ENCODE measurements around the gene RASA3. TPM values are rescaled to one million over a fixed set of nuclear protein-coding genes. Genes with fewer than 3 reads are reported as not detected.

Gene RASA3
- total RNA-seq, 1 experiment from 2014 or later: 0.95 TPM

- Mint-ChIP-seq H3K9me3 (ENCODE audit: unreplicated experiment) (peaks cover 2% of the 10 kb centered on the region), H3K27me3 (ENCODE audit: insufficient read depth, unreplicated experiment) (no peaks in the 10 kb centered on the region), H3K4me3 (ENCODE audit: unreplicated experiment) (no peak overlapping the region), H3K36me3 (ENCODE audit: insufficient read depth, unreplicated experiment) (peaks cover 22% of the 10 kb centered on the region), H3K27ac (ENCODE audit: unreplicated experiment) (no peak overlapping the region), H3K4me1 (ENCODE audit: low read depth, unreplicated experiment) (no peaks in the 10 kb centered on the region)
- POLR2A ChIA-PET: interaction anchor here (0.6 kb wide), 1 partner anchor 53 kb away, joined by 4 read pairs; no protein-coding TSS in a partner anchor
- Histone ChIP-seq H3K9me3 (peaks cover 4% of the 10 kb centered on the region; the same call in 1 of the 2 replicates), H3K36me3 (ENCODE audit: control insufficient read depth, insufficient read depth, low read length) (no peaks in the 10 kb centered on the region), H3K27me3 (replicated peaks; ENCODE audit: control insufficient read depth, insufficient read depth, low read length) (no peaks in the 10 kb centered on the region), H3K4me1 (peaks cover 11% of the 10 kb centered on the region), H3K4me3 (ENCODE audit: low read depth, low read length) (no peak overlapping the region)
- intact Hi-C loops (cut with micrococcal nuclease; ENCODE audit: unreplicated experiment): loop anchor here (10.0 kb wide), 1 partner anchor 46 kb away; no protein-coding TSS in a partner anchor
- BruUV-seq (replicated peaks): no TSS peak
- CTCF ChIA-PET: no interaction called here
- TF ChIP-seq CTCF (IDR thresholded peaks at IDR 0.05; ENCODE audit: insufficient read depth in 1 of 2, low read depth in 1 of 2, low read length in 1 of 2, severe bottlenecking in 1 of 2, unreplicated experiment in 1 of 2): no peak
- no peak for DNase-seq
These were observed 63.6 kb downstream of the RASA3 start for GRCh38 chr13:114068656-114069318.

- Mint-ChIP-seq H3K27ac (ENCODE audit: unreplicated experiment) (no peak overlapping the region), H3K9me3 (ENCODE audit: unreplicated experiment) (no peaks in the 10 kb centered on the region), H3K4me1 (ENCODE audit: low read depth, unreplicated experiment) (no peaks in the 10 kb centered on the region), H3K36me3 (ENCODE audit: insufficient read depth, unreplicated experiment) (peaks cover 22% of the 10 kb centered on the region), H3K27me3 (ENCODE audit: insufficient read depth, unreplicated experiment) (no peaks in the 10 kb centered on the region), H3K4me3 (ENCODE audit: unreplicated experiment) (no peak overlapping the region)
- Histone ChIP-seq H3K4me1 (peaks cover 11% of the 10 kb centered on the region), H3K9me3 (peaks cover 4% of the 10 kb centered on the region; the same call in 1 of the 2 replicates), H3K4me3 (ENCODE audit: low read depth, low read length) (no peak overlapping the region), H3K36me3 (ENCODE audit: control insufficient read depth, insufficient read depth, low read length) (no peaks in the 10 kb centered on the region), H3K27me3 (replicated peaks; ENCODE audit: control insufficient read depth, insufficient read depth, low read length) (no peaks in the 10 kb centered on the region)
- intact Hi-C loops (cut with micrococcal nuclease; ENCODE audit: unreplicated experiment): loop anchor here (10.0 kb wide), 1 partner anchor 47 kb away; no protein-coding TSS in a partner anchor
- ChIA-PET CTCF (no interaction called here), POLR2A (no interaction called here)
- DNase-seq: peak in 1 of 2 experiments; percentile 21
- no peak for TF ChIP-seq CTCF (IDR thresholded peaks at IDR 0.05; ENCODE audit: insufficient read depth in 1 of 2, low read depth in 1 of 2, low read length in 1 of 2, severe bottlenecking in 1 of 2, unreplicated experiment in 1 of 2)
- no TSS peak for BruUV-seq (replicated peaks)
These were observed 64.4 kb downstream of the RASA3 start for GRCh38 chr13:114067886-114068651.

- Histone ChIP-seq H3K4me1 (peaks cover 11% of the 10 kb centered on the region), H3K36me3 (ENCODE audit: control insufficient read depth, insufficient read depth, low read length) (no peaks in the 10 kb centered on the region), H3K4me3 (ENCODE audit: low read depth, low read length) (no peak overlapping the region), H3K27me3 (replicated peaks; ENCODE audit: control insufficient read depth, insufficient read depth, low read length) (no peaks in the 10 kb centered on the region), H3K9me3 (peaks cover 4% of the 10 kb centered on the region; the same call in 1 of the 2 replicates)
- intact Hi-C loops (cut with micrococcal nuclease; ENCODE audit: unreplicated experiment): loop anchor here (10.0 kb wide), 1 partner anchor 47 kb away; no protein-coding TSS in a partner anchor
- TF ChIP-seq CTCF (IDR thresholded peaks at IDR 0.05; ENCODE audit: insufficient read depth in 1 of 2, low read depth in 1 of 2, low read length in 1 of 2, severe bottlenecking in 1 of 2, unreplicated experiment in 1 of 2): no peak
- H3K27me3 Mint-ChIP-seq (ENCODE audit: insufficient read depth, unreplicated experiment): no peaks in the 10 kb centered on the region
- ChIA-PET POLR2A (no interaction called here), CTCF (no interaction called here)
- H3K27ac Mint-ChIP-seq (ENCODE audit: unreplicated experiment): no peak overlapping the region
- peaks cover 22% of the 10 kb centered on the region for H3K36me3 Mint-ChIP-seq (ENCODE audit: insufficient read depth, unreplicated experiment)
- H3K4me1 Mint-ChIP-seq (ENCODE audit: low read depth, unreplicated experiment): no peaks in the 10 kb centered on the region
- H3K9me3 Mint-ChIP-seq (ENCODE audit: unreplicated experiment): no peaks in the 10 kb centered on the region
- peak in 1 of 2 experiments; percentile 4 for DNase-seq
- BruUV-seq (replicated peaks): no TSS peak
- no peak overlapping the region for H3K4me3 Mint-ChIP-seq (ENCODE audit: unreplicated experiment)
These were observed 65.0 kb downstream of the RASA3 start for GRCh38 chr13:114067381-114067885.
